ENCODE data around the gene ANP32A. TPM values are rescaled to one million over a fixed set of nuclear protein-coding genes. Genes with fewer than 3 reads are reported as not detected.

The ANP32A gene
- total and polyA plus RNA-seq, 2 experiments from 2014 or later, result 140 to 278 TPM

GRCh38 chr15:68789091-68789490 is 31.6 kb downstream of the ANP32A start:
- no peaks in the 10 kb centered on the region for H3K9me3 ChIP-seq (ENCODE audit: low read depth)
- H3K27ac ChIP-seq, result peak overlapping the region; percentile 64
- TF ChIP-seq CTCF (IDR thresholded peaks at IDR 0.05; ENCODE audit: low read depth, low read length), result no peak
- peaks cover 48% of the 10 kb centered on the region for H3K4me1 ChIP-seq (ENCODE audit: low read depth)
- no peaks in the 10 kb centered on the region for H3K27me3 ChIP-seq
- no peak overlapping the region for H3K4me3 ChIP-seq
- H3K36me3 ChIP-seq, result peaks cover 20% of the 10 kb centered on the region
- no peak for DNase-seq (ENCODE audit: low read depth in 1 of 2, low spot score in 1 of 2)

GRCh38 chr15:68788264-68788624 is 32.5 kb downstream of the ANP32A start:
- Histone ChIP-seq H3K27ac (peak overlapping the region; percentile 28), H3K4me3 (no peak overlapping the region), H3K9me3 (ENCODE audit: low read depth) (no peaks in the 10 kb centered on the region), H3K4me1 (ENCODE audit: low read depth) (peaks cover 40% of the 10 kb centered on the region), H3K36me3 (peaks cover 27% of the 10 kb centered on the region), H3K27me3 (no peaks in the 10 kb centered on the region)
- no peak for DNase-seq (ENCODE audit: low read depth in 1 of 2, low spot score in 1 of 2)
- no peak for TF ChIP-seq CTCF (IDR thresholded peaks at IDR 0.05; ENCODE audit: low read depth, low read length)

GRCh38 chr15:68787609-68788263 is 33.0 kb downstream of the ANP32A start:
- DNase-seq (ENCODE audit: low read depth in 1 of 2, low spot score in 1 of 2), result no peak
- peaks cover 32% of the 10 kb centered on the region for H3K36me3 ChIP-seq
- TF ChIP-seq CTCF (IDR thresholded peaks at IDR 0.05; ENCODE audit: low read depth, low read length), result no peak
- no peaks in the 10 kb centered on the region for H3K27me3 ChIP-seq
- peak overlapping the region; percentile 28 for H3K27ac ChIP-seq
- H3K4me1 ChIP-seq (ENCODE audit: low read depth), result peaks cover 35% of the 10 kb centered on the region
- no peaks in the 10 kb centered on the region for H3K9me3 ChIP-seq (ENCODE audit: low read depth)
- H3K4me3 ChIP-seq, result no peak overlapping the region

- no peaks in the 10 kb centered on the region for H3K27me3 ChIP-seq
- peaks cover 42% of the 10 kb centered on the region for H3K36me3 ChIP-seq
- H3K27ac ChIP-seq, result peak overlapping the region; percentile 16
- DNase-seq (ENCODE audit: low read depth in 1 of 2, low spot score in 1 of 2), result no peak
- no peak overlapping the region for H3K4me3 ChIP-seq
- H3K4me1 ChIP-seq (ENCODE audit: low read depth), result peaks cover 30% of the 10 kb centered on the region
- no peak for TF ChIP-seq CTCF (IDR thresholded peaks at IDR 0.05; ENCODE audit: low read depth, low read length)
- H3K9me3 ChIP-seq (ENCODE audit: low read depth), result no peaks in the 10 kb centered on the region
These were observed 33.9 kb downstream of the ANP32A start for GRCh38 chr15:68786753-68787152.

GRCh38 chr15:68785541-68785940 is 35.2 kb downstream of the ANP32A start:
- Histone ChIP-seq H3K27ac (peak overlapping the region; percentile 62), H3K27me3 (no peaks in the 10 kb centered on the region), H3K36me3 (peaks cover 47% of the 10 kb centered on the region), H3K4me3 (no peak overlapping the region), H3K4me1 (ENCODE audit: low read depth) (peaks cover 19% of the 10 kb centered on the region), H3K9me3 (ENCODE audit: low read depth) (no peaks in the 10 kb centered on the region)
- no peak for TF ChIP-seq CTCF (IDR thresholded peaks at IDR 0.05; ENCODE audit: low read depth, low read length)
- no peak for DNase-seq (ENCODE audit: low read depth in 1 of 2, low spot score in 1 of 2)
